GM10266 (cell line): Measurements from ENCODE around the gene NUDT11.
"Not testable (repeated sequence)": the region's sequence is repeated elsewhere in the genome, so short reads cannot be mapped to it uniquely, and the experiment has no call there.

ENCODE experiments used
- DNase-seq: peaks from one replicate; pipeline ENCODE4 v3.0.0; 2012; ENCODE audit errors: extremely low spot score
- CTCF ChIP-seq: IDR thresholded peaks from 2 replicates; pipeline ENCODE4 v1.5.1; 2012; ENCODE audit warnings: mild to moderate bottlenecking, low read depth; ENCODE audit not compliant: control insufficient read depth, insufficient read depth; ENCODE audit errors: missing control alignments

NUDT11 gene

GRCh38 chrX:51496501-51497291 lies at the start of gene NUDT11:
TSS of gene NUDT11 (minus strand) at chrX:51496592. CDS start at chrX:51496444, 148 bp downstream.
- DNase-seq, result peak; percentile 17
- TF ChIP-seq CTCF, result no peak

GRCh38 chrX:51520393-51520792 lies 24.0 kb upstream of the NUDT11 start:
- no peak for DNase-seq
- no peak for TF ChIP-seq CTCF

GRCh38 chrX:51519131-51519530 lies 22.7 kb upstream of the NUDT11 start:
- DNase-seq, result not testable (repeated sequence)

- DNase-seq, result no peak
- no peak for TF ChIP-seq CTCF
Observed at GRCh38 chrX:51507551-51507950, 11.2 kb upstream of the NUDT11 start.

GRCh38 chrX:51495701-51496488 lies 497 bp downstream of the NUDT11 start:
- not testable (repeated sequence) for DNase-seq

GRCh38 chrX:51494409-51494808 lies 2.0 kb downstream of the NUDT11 start:
- TF ChIP-seq CTCF, result no peak
- DNase-seq, result no peak

GRCh38 chrX:51487960-51488267 lies 8.5 kb downstream of the NUDT11 start:
- TF ChIP-seq CTCF, result no peak
- no peak for DNase-seq

- no peak for TF ChIP-seq CTCF
- DNase-seq, result no peak
Observed at GRCh38 chrX:51484616-51485015, 11.8 kb downstream of the NUDT11 start.

- DNase-seq, result not testable (repeated sequence)
Observed at GRCh38 chrX:51482411-51482810, 14.0 kb downstream of the NUDT11 start.
